ENCODE measurements around the gene RBMS3. TPM values are rescaled to one million over a fixed set of nuclear protein-coding genes. Genes with fewer than 3 reads are reported as not detected.

Gene RBMS3
- total and polyA plus RNA-seq, 2 of the 8 experiments (the other 6 are each of a cell fraction or from before 2014, with no cell fraction given), result 3.7 to 6.9 TPM

DNA sequence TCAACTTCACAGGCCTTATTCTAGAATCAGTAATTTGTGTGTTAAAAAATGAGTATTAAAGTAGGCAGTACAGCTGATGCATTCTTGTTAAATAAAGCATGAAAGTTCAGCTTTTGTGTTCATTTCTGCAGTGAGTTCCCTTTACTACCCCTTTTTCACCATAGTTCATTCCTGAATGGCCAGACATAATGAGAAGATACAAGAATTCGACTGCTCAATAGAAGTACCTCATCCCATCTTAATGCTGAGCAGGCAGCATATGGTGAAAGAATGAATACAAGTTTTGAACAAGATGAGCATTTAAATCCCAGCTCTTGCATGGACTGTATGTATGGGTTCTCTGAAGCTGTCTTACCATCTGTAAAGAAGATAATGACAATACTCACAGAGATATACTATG, 677.9 kb downstream of the RBMS3 start:
- Histone ChIP-seq H2AFZ (ENCODE audit: low read length) (no peak overlapping the region), H3K36me3 (ENCODE audit: control insufficient read depth in 2 of 4, insufficient read depth in 4 of 4, low read length in 3 of 4) (no peaks in the 10 kb centered on the region; a peak in 1 of 8 replicates), H4K20me1 (replicated peaks in 1 of 2; ENCODE audit: control insufficient read depth in 1 of 2, insufficient read depth in 2 of 2, low read length in 2 of 2) (no peaks in the 10 kb centered on the region), H2BK5ac (ENCODE audit: low read depth, low read length) (no peak overlapping the region), H3K4ac (replicated peaks; ENCODE audit: insufficient read length, low read depth, low read length) (no peak overlapping the region), H3K4me2 (ENCODE audit: insufficient read depth in 1 of 2, low read depth in 2 of 2, low read length in 2 of 2) (no peak overlapping the region), H3K9ac (replicated peaks in 1 of 4; ENCODE audit: extremely low read depth in 1 of 4, low read depth in 3 of 4, low read length in 3 of 4) (no peak overlapping the region), H3K23me2 (ENCODE audit: low read depth, low read length) (no peaks in the 10 kb centered on the region), H2BK15ac (ENCODE audit: low read length) (no peak overlapping the region), H4K91ac (replicated peaks; ENCODE audit: insufficient read length, low read length) (no peak overlapping the region), H3K14ac (ENCODE audit: insufficient read length) (no peak overlapping the region), H2BK20ac (ENCODE audit: low read length) (no peak overlapping the region), H2AK5ac (ENCODE audit: low read depth, low read length) (no peak overlapping the region), H3K4me3 (ENCODE audit: extremely low read depth in 1 of 4, insufficient read depth in 2 of 4, low read depth in 3 of 4, low read length in 4 of 4) (no peak overlapping the region), H3K9me3 (ENCODE audit: insufficient read depth in 2 of 2, low read depth in 1 of 2, low read length in 1 of 2) (peaks cover 0 to 6% of the 10 kb centered on the region in 2 experiments; a peak in 1 of 4 replicates), H3K27ac (ENCODE audit: low read depth, low read length) (no peak overlapping the region), H3K56ac (replicated peaks; ENCODE audit: insufficient read length, low read depth, low read length) (no peak overlapping the region), H3K23ac (ENCODE audit: insufficient read length) (no peak overlapping the region), H3K4me1 (replicated peaks in 1 of 4; ENCODE audit: control insufficient read depth in 3 of 4, insufficient read depth in 4 of 4, low read length in 3 of 4) (no peaks in the 10 kb centered on the region), H4K8ac (ENCODE audit: extremely low read depth, insufficient read depth, low read length) (no peak overlapping the region), H4K5ac (ENCODE audit: insufficient read length, low read depth, low read length) (no peak overlapping the region), H2BK120ac (replicated peaks; ENCODE audit: low read depth, low read length) (no peak overlapping the region), H2BK12ac (ENCODE audit: low read depth, low read length) (no peak overlapping the region), H3K18ac (ENCODE audit: extremely low read depth, low read length) (no peak overlapping the region), H3K27me3 (replicated peaks in 1 of 4; ENCODE audit: control insufficient read depth in 3 of 4, extremely low read depth in 1 of 4, insufficient read depth in 3 of 4, low read length in 3 of 4) (no peaks in the 10 kb centered on the region), H3K79me1 (ENCODE audit: low read depth, low read length) (no peaks in the 10 kb centered on the region), H3K79me2 (ENCODE audit: control insufficient read depth in 1 of 2, insufficient read depth in 2 of 2, low read length in 2 of 2) (no peaks in the 10 kb centered on the region)
- FAIRE-seq (no peak), DNase-seq (ENCODE audit: low read depth in 1 of 2, low spot score in 2 of 2) (no peak)
- 93% methylated on average over 1 of the region's 1 CpG; no CpG with 5 or more reads in 1 of the 2 experiments for WGBS, 2 experiments (ENCODE audit: extremely low coverage in 1 of 2, insufficient coverage in 1 of 2, insufficient read length in 1 of 2, insufficient replicate concordance in 2 of 2, low coverage in 1 of 2, low lambda C conversion rate in 2 of 2, missing lambda C conversion rate in 1 of 2)
- POLR2A ChIA-PET (ENCODE audit: partially characterized antibody), result no interaction called here
- CTCF ChIA-PET (ENCODE audit: partially characterized antibody), result interaction anchor here (0.6 kb wide), 1 partner anchor 738 kb away, joined by 4 read pairs; no protein-coding TSS in a partner anchor
- TF ChIP-seq NRF1 (IDR thresholded peaks at IDR 0.05; ENCODE audit: low read depth, low read length), result no peak
- TF ChIP-seq GTF2F1 (IDR thresholded peaks at IDR 0.05; ENCODE audit: borderline replicate concordance, low read depth, low read length), result no peak
- no peak for TF ChIP-seq PHF8 (conservative IDR thresholded peaks at IDR 0.05; ENCODE audit: low read depth, low read length)
- no peak for TF ChIP-seq CBX8 (IDR thresholded peaks at IDR 0.05; ENCODE audit: borderline replicate concordance, low read depth, low read length)
- TF ChIP-seq SP4 (IDR thresholded peaks at IDR 0.05; ENCODE audit: low read length), result no peak
- TF ChIP-seq CEBPB (IDR thresholded peaks at IDR 0.05; ENCODE audit: low read depth, low read length), result no peak
- no peak for TF ChIP-seq POLR2A (IDR thresholded peaks at IDR 0.05; ENCODE audit: control extremely low read depth in 1 of 2, low read depth in 2 of 2, low read length in 2 of 2)
- TF ChIP-seq CBX5 (IDR thresholded peaks at IDR 0.05; ENCODE audit: low read depth, low read length), result no peak
- no peak for TF ChIP-seq TBP (IDR thresholded peaks at IDR 0.05; ENCODE audit: low read depth, low read length)
- TF ChIP-seq ASH2L (IDR thresholded peaks at IDR 0.05; ENCODE audit: low read length), result no peak
- TF ChIP-seq NANOG (IDR thresholded peaks at IDR 0.05; ENCODE audit: insufficient read depth, low read depth, low read length, poor library complexity, severe bottlenecking), result no peak
- no peak for TF ChIP-seq CTBP2 (IDR thresholded peaks at IDR 0.05; ENCODE audit: borderline replicate concordance, insufficient read depth, insufficient read length, low read length)
- TF ChIP-seq, protein P1, sequence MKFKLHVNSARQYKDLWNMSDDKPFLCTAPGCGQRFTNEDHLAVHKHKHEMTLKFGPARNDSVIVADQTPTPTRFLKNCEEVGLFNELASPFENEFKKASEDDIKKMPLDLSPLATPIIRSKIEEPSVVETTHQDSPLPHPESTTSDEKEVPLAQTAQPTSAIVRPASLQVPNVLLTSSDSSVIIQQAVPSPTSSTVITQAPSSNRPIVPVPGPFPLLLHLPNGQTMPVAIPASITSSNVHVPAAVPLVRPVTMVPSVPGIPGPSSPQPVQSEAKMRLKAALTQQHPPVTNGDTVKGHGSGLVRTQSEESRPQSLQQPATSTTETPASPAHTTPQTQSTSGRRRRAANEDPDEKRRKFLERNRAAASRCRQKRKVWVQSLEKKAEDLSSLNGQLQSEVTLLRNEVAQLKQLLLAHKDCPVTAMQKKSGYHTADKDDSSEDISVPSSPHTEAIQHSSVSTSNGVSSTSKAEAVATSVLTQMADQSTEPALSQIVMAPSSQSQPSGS (IDR thresholded peaks at IDR 0.05; ENCODE audit: low read length), result no peak
- TF ChIP-seq KDM4A (IDR thresholded peaks at IDR 0.05; ENCODE audit: low read depth, low read length, severe bottlenecking), result no peak
